ENCODE measurements around the gene COL26A1. TPM values are rescaled to one million over a fixed set of nuclear protein-coding genes. Genes with fewer than 3 reads are reported as not detected.

The COL26A1 gene
- total RNA-seq, 4 donors from 2014 or later, result 0.20 to 0.30 (median 0.21) TPM; not detected in 1

DNA sequence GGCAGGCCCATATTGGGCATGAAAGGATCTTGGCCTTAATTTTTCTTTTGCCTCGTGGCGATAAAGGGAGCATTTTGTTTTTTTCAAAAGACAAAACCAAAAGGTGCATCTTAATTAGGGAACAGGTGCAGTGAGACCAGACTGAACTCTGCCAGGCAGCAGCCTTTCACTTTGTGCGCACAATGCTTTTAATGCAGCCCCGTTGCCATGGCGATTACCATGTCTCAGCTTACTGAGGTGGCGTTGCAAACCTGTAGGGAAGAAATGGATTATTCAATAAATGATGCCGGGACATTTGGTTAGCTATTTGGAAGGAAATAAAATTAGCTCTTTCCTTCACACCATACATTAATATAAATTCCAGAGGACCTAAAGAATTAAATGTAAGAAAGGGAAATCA lies 204.6 kb downstream of the COL26A1 start:
- DNase-seq (ENCODE audit: low spot score in 2 of 2), result no peak
- Histone ChIP-seq H3K27ac (no peak overlapping the region), H3K27me3 (peaks cover 0 to 27% of the 10 kb centered on the region in 2 donors), H3K4me1 (no peaks in the 10 kb centered on the region), H3K4me3 (no peak overlapping the region), H3K36me3 (no peaks in the 10 kb centered on the region), H3K9me3 (peaks cover 0 to 24% (median 0%) of the 10 kb centered on the region in 4 donors)
- 85 to 87% methylated on average over 7 of the region's 7 CpGs for WGBS, 2 donors
- TF ChIP-seq POLR2A (IDR thresholded peaks at IDR 0.05) (no peak), EP300 (IDR thresholded peaks at IDR 0.05) (no peak)
- TF ChIP-seq, protein P1, sequence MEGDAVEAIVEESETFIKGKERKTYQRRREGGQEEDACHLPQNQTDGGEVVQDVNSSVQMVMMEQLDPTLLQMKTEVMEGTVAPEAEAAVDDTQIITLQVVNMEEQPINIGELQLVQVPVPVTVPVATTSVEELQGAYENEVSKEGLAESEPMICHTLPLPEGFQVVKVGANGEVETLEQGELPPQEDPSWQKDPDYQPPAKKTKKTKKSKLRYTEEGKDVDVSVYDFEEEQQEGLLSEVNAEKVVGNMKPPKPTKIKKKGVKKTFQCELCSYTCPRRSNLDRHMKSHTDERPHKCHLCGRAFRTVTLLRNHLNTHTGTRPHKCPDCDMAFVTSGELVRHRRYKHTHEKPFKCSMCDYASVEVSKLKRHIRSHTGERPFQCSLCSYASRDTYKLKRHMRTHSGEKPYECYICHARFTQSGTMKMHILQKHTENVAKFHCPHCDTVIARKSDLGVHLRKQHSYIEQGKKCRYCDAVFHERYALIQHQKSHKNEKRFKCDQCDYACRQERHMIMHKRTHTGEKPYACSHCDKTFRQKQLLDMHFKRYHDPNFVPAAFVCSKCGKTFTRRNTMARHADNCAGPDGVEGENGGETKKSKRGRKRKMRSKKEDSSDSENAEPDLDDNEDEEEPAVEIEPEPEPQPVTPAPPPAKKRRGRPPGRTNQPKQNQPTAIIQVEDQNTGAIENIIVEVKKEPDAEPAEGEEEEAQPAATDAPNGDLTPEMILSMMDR (IDR thresholded peaks at IDR 0.05), result no peak

DNA sequence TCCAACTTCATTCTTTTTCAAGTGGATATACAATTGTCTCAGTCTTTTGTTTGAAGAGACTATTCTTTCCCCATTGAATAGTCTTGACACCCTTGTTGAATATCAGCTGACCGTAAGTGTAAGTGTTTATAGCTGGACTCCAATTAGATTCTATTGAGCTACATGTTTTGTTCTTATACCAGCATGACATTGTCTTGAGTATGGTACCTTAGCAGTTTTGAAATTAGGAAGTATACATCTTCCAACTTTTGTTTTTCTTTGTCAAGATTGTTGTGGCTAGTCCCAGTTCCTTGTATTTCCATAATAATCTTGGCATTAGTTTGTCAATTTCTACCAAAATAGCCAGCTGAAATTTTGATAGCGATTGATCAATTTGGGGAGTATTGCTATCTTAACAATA lies 209.5 kb downstream of the COL26A1 start:
- Histone ChIP-seq H3K9me3 (peaks cover 0 to 50% (median 2%) of the 10 kb centered on the region in 4 donors), H3K4me1 (no peaks in the 10 kb centered on the region), H3K4me3 (no peak overlapping the region), H3K27me3 (no peaks in the 10 kb centered on the region), H3K36me3 (no peaks in the 10 kb centered on the region), H3K27ac (no peak overlapping the region)
- 81 to 98% methylated on average over 2 of the region's 2 CpGs for WGBS, 2 donors
- no peak for DNase-seq (ENCODE audit: low spot score in 2 of 2)
- TF ChIP-seq POLR2A (IDR thresholded peaks at IDR 0.05), result no peak
- TF ChIP-seq EP300 (IDR thresholded peaks at IDR 0.05), result no peak
- TF ChIP-seq, protein P1 (IDR thresholded peaks at IDR 0.05), result no peak

DNA sequence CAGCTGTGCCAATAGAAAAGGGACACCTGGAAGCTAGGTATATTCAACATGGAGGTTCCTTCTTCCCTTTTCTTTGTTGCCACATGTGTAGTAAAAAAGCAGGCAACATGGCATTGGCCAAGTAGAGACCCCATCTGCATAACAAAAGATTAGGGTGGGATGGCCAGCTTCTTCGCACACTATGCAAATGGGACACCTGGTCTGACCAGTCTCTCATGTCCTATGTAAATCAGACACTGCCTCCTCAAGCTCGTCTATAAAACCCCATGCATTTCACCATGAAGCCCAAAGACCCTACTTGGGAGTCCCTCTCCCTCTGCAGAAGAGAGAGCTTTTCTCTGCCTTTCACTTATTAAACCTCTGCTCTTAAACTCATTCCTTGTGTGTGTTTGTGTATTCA lies 212.5 kb downstream of the COL26A1 start:
- H3K27me3 ChIP-seq, result no peaks in the 10 kb centered on the region
- H3K4me1 ChIP-seq, result no peaks in the 10 kb centered on the region
- H3K27ac ChIP-seq, result no peak overlapping the region
- no peak overlapping the region for H3K4me3 ChIP-seq
- TF ChIP-seq EP300 (IDR thresholded peaks at IDR 0.05), result no peak
- TF ChIP-seq, protein P1 (IDR thresholded peaks at IDR 0.05), result no peak
- TF ChIP-seq POLR2A (IDR thresholded peaks at IDR 0.05), result no peak
- H3K9me3 ChIP-seq, result peaks cover 0 to 44% (median 2%) of the 10 kb centered on the region in 4 donors
- WGBS, 2 donors, result 36 to 46% methylated on average over 2 of the region's 2 CpGs
- no peak for DNase-seq (ENCODE audit: low spot score in 2 of 2)
- no peaks in the 10 kb centered on the region for H3K36me3 ChIP-seq

DNA sequence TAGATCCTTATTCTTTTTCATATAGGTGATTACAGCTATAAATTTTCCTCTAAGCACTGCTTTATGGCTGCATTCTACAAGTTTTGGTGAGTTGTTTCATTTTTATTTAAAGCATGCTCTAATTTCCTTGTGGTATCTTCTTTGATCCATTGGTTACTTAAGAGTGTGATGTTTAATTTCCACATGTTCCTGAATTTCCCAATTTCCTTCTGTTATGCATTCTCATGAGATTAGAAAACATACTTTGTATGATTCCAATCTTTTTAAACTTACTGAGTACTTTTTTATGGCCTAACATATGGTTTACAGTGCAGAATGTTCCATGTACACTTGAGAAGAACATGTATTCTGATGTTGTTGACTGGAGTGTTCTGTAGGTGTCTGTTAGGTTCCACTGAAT lies 213.0 kb downstream of the COL26A1 start:
- Histone ChIP-seq H3K36me3 (no peaks in the 10 kb centered on the region), H3K27ac (no peak overlapping the region), H3K4me3 (no peak overlapping the region), H3K9me3 (peaks cover 0 to 38% (median 2%) of the 10 kb centered on the region in 4 donors), H3K4me1 (no peaks in the 10 kb centered on the region), H3K27me3 (no peaks in the 10 kb centered on the region)
- no peak for DNase-seq (ENCODE audit: low spot score in 2 of 2)
- TF ChIP-seq, protein P1 (IDR thresholded peaks at IDR 0.05), result no peak
- TF ChIP-seq EP300 (IDR thresholded peaks at IDR 0.05) (no peak), POLR2A (IDR thresholded peaks at IDR 0.05) (no peak)

DNA sequence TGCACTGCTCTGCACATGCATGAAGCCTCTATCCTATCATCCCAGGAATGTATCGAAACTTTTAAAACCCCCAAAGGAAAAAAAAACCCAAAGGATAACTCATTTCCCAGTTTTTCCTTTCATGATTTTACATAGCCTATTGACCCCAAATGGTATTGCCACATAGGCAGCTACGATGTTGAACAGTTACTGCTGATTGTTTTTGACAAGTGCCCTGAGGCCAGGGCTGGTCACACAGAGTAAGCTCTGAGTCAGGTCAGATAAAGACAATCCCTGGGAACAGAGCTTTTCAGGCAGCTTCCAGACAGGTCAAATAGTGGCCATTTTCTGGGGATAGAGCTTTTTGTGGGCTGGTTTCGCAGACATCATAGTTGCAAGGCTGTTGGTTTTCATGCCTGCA lies 214.3 kb downstream of the COL26A1 start:
- H3K9me3 ChIP-seq, result peaks cover 0 to 29% (median 2%) of the 10 kb centered on the region in 4 donors
- no peak for DNase-seq (ENCODE audit: low spot score in 2 of 2)
- no peaks in the 10 kb centered on the region for H3K4me1 ChIP-seq
- H3K4me3 ChIP-seq, result no peak overlapping the region
- no peaks in the 10 kb centered on the region for H3K36me3 ChIP-seq
- no peaks in the 10 kb centered on the region for H3K27me3 ChIP-seq
- TF ChIP-seq EP300 (IDR thresholded peaks at IDR 0.05) (no peak), POLR2A (IDR thresholded peaks at IDR 0.05) (no peak)
- TF ChIP-seq, protein P1 (IDR thresholded peaks at IDR 0.05), result no peak
- H3K27ac ChIP-seq, result no peak overlapping the region
- WGBS, 2 donors, result 80 to 83% methylated on average over 3 of the region's 3 CpGs
